Fibroblast of lung (primary cell): ENCODE data around the gene RASGEF1C.

Source experiments
- CTCF ChIP-seq, 2 donors: IDR thresholded peaks in 1 of 2; conservative IDR thresholded peaks in 1 of 2; 1 replicate in 1 of 2; 2 replicates in 1 of 2; pipeline ENCODE4 v1.5.1; 2011 to 2012; ENCODE audit warnings: low read length in 2 of 2, control low read depth in 1 of 2, inconsistent platforms in 1 of 2, low read depth in 1 of 2, mild to moderate bottlenecking in 1 of 2
- EZH2 ChIP-seq: IDR thresholded peaks from 2 replicates; pipeline ENCODE4 v1.5.1; 2012; ENCODE audit warnings: low read length, control low read depth, mild to moderate bottlenecking; ENCODE audit errors: missing control alignments

GRCh38 chr5:180128671-180129261 lies 80.2 kb downstream of the RASGEF1C start:
- TF ChIP-seq EZH2 = no peak
- TF ChIP-seq CTCF (conservative IDR thresholded peaks at IDR 0.05 in 1 of 2, IDR thresholded peaks at IDR 0.05 in 1 of 2; ENCODE audit: low read depth in 1 of 2, low read length in 2 of 2) = no peak
